Stimulated activated CD8-positive, alpha-beta memory T cell treated with anti-CD3 and anti-CD28 coated beads, Interleukin-12 subunit alpha, Interleukin-12 subunit beta, amount 100 ng/mL, for 24 hours (primary cell): ENCODE measurements around the gene CEBPZOS.
"Not testable (repeated sequence)": the region's sequence is repeated elsewhere in the genome, so short reads cannot be mapped to it uniquely, and the experiment has no call there.

Source experiments
- DNase-seq: peaks from one replicate; pipeline ENCODE4 v3.0.0-alpha.2; 2020; ENCODE audit errors: extremely low read depth

Gene CEBPZOS

GRCh38 chr2:37191253-37191652 is 5.0 kb upstream of the CEBPZOS start:
- DNase-seq: no peak

GRCh38 chr2:37191747-37192146 is 4.5 kb upstream of the CEBPZOS start:
- DNase-seq: no peak

- DNase-seq: no peak
These were observed 3.7 kb upstream of the CEBPZOS start for GRCh38 chr2:37192551-37192950.

GRCh38 chr2:37195862-37196319 is 405 bp upstream of the CEBPZOS start:
- not testable (repeated sequence) for DNase-seq

GRCh38 chr2:37198681-37199065 is 2.4 kb downstream of the CEBPZOS start:
- DNase-seq: no peak

GRCh38 chr2:37201208-37201607 is 4.9 kb downstream of the CEBPZOS start:
- no peak for DNase-seq

GRCh38 chr2:37201766-37202165 is 5.5 kb downstream of the CEBPZOS start:
- DNase-seq: peak; percentile 11

- DNase-seq: no peak
These were observed 7.4 kb downstream of the CEBPZOS start for GRCh38 chr2:37203708-37204107.

- not testable (repeated sequence) for DNase-seq
These were observed 8.9 kb downstream of the CEBPZOS start for GRCh38 chr2:37205071-37205661.

- no peak for DNase-seq
These were observed 9.5 kb downstream of the CEBPZOS start for GRCh38 chr2:37205689-37206341.

- not testable (repeated sequence) for DNase-seq
These were observed 10.5 kb downstream of the CEBPZOS start for GRCh38 chr2:37206760-37207159.

- no peak for DNase-seq
These were observed 14.9 kb downstream of the CEBPZOS start for GRCh38 chr2:37211212-37211611.

- DNase-seq: no peak
These were observed 15.6 kb downstream of the CEBPZOS start for GRCh38 chr2:37211939-37212338.

GRCh38 chr2:37215250-37215649 is 19.0 kb downstream of the CEBPZOS start:
- DNase-seq: no peak

- DNase-seq: no peak
These were observed 22.8 kb downstream of the CEBPZOS start for GRCh38 chr2:37219046-37219445.

- no peak for DNase-seq
These were observed 26.8 kb downstream of the CEBPZOS start for GRCh38 chr2:37223131-37223530.

- no peak for DNase-seq
These were observed 27.8 kb downstream of the CEBPZOS start for GRCh38 chr2:37224063-37224462.

GRCh38 chr2:37225129-37225528 is 28.8 kb downstream of the CEBPZOS start:
- DNase-seq: not testable (repeated sequence)

GRCh38 chr2:37226863-37227262 is 30.6 kb downstream of the CEBPZOS start:
- no peak for DNase-seq

GRCh38 chr2:37228788-37229187 is 32.5 kb downstream of the CEBPZOS start:
- no peak for DNase-seq

GRCh38 chr2:37230581-37230980 is 34.3 kb downstream of the CEBPZOS start:
- no peak for DNase-seq

GRCh38 chr2:37231241-37232130 is 35.2 kb downstream of the CEBPZOS start, which contains the start of the genes CEBPZ and NDUFAF7:
CEBPZ (minus strand) TSS chr2:37231596; CDS start chr2:37231567, 29 bp downstream.
NDUFAF7 (plus strand) TSS chr2:37231658; CDS start chr2:37231706, 48 bp downstream.
- DNase-seq: peak; percentile 77
